ENCODE results near the gene TMTC3.
"Not testable (repeated sequence)": the region's sequence is repeated elsewhere in the genome, so short reads cannot be mapped to it uniquely, and the experiment has no call there.

Gene TMTC3

GRCh38 chr12:88167384-88167783, 25.3 kb downstream of the TMTC3 start:
- no peak for DNase-seq

GRCh38 chr12:88172844-88173407, 30.8 kb downstream of the TMTC3 start:
- DNase-seq = no peak

DNA sequence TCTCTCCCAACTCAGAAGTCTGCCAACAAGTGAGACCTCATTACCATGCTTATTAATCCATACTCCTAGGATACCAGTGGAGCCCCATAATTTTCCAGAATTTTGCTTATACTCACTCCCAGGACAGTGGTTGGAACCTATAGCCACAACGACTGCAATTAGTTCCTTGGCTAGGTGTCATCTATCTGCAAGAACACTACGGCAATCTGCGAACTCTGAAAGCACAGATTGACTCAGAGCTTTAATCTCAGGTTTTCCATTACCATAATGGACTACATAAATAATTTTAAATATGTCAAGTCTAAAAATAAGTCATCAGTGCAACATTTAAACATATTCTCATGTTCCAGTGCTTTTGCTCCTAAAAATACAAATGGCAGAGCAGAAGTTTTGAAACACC, 33.4 kb downstream of the TMTC3 start:
- DNase-seq = no peak

GRCh38 chr12:88179436-88180014, 37.4 kb downstream of the TMTC3 start:
- no peak for DNase-seq

- no peak for DNase-seq
These were observed 39.8 kb downstream of the TMTC3 start for GRCh38 chr12:88181881-88182280.

GRCh38 chr12:88182416-88182815, 40.3 kb downstream of the TMTC3 start:
- DNase-seq = no peak

GRCh38 chr12:88184196-88184595, 42.1 kb downstream of the TMTC3 start:
- no peak for DNase-seq

- no peak for DNase-seq
These were observed 43.2 kb downstream of the TMTC3 start for GRCh38 chr12:88185279-88185678.

DNA sequence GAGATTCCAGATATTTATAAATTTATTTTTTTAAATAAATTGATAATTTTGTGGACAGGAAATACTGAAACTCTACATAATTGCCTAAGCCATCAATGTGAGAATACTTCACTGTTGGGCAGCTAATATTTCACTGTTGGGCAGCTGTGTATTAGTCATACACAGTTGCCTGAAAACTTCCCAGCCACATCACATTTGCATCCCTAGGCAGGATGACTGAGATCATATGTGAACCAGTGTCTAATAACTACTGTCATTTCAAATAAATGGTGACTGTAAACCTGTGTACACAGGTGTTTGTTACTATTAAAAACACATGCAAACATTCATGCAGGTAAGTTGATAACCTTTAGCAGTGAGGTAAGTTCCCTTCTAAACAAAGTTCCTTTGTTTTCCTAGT, 43.9 kb downstream of the TMTC3 start:
- DNase-seq = no peak

DNA sequence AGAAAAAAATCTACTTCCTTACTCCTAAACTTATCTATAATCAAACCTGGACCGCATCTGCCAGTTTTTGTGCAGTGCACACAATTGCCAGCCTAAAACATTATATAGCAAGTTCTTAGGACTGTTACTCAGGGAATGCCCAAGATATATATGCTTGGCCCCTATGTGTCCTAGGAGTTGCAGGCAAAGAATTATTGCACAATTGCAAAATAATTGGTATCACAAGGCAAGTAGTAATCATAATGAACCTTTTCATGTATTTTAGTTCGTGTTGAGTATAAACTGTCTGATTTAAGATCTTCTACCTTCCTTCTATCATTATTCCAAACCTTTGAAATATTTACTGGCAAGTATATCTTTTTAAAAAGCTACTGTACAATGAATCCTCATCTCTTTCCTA, 45.5 kb downstream of the TMTC3 start:
- no peak for DNase-seq

DNA sequence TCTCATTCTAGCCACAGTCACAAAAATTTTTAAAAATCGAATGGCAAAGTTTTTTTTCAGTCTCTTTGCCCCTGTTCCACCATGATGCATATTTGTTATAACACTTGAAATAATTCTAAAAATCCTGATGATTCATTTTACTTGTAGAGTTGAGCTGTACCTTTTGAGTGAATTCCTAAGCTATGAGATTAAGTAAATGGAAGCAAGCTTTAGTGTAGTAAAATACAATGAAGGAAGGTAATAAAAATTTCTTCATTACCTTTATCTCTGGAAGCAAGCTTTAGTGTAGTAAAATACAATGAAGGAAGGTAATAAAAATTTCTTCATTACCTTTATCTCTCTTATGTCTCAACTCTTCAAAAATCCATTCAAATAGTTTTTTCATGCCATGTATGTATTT, 46.1 kb downstream of the TMTC3 start:
- DNase-seq = no peak

DNA sequence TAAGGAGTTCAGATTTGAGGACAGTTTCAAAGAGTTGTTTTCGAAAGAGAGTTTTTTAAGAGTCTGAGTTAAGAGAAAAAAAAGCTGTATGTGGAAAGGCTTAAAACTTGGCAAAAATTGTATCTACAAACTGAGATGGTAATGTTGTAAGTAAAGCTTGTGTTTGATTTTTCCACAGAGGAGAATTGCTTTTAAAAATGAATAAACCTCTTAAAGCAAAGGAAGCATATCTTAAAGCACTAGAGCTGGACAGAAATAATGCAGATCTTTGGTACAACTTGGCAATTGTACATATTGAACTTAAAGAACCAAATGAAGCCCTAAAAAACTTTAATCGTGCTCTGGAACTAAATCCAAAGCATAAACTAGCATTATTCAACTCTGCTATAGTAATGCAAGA, 50.3 kb downstream of the TMTC3 start:
- no peak for DNase-seq

DNA sequence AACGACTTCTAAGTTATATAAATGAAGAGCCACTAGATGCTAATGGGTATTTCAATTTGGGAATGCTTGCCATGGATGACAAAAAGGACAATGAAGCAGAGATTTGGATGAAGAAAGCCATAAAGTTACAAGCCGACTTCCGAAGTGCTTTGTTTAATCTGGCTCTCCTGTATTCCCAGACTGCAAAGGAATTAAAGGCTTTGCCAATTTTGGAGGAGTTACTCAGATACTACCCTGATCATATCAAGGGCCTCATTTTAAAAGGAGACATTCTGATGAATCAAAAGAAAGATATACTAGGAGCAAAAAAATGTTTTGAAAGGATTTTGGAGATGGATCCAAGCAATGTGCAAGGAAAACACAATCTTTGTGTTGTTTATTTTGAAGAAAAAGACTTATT, 52.8 kb downstream of the TMTC3 start:
- DNase-seq = no peak

- no peak for DNase-seq
These were observed 57.9 kb downstream of the TMTC3 start for GRCh38 chr12:88200029-88200428.

- no peak for DNase-seq
These were observed 60.4 kb downstream of the TMTC3 start for GRCh38 chr12:88202500-88202899.

DNA sequence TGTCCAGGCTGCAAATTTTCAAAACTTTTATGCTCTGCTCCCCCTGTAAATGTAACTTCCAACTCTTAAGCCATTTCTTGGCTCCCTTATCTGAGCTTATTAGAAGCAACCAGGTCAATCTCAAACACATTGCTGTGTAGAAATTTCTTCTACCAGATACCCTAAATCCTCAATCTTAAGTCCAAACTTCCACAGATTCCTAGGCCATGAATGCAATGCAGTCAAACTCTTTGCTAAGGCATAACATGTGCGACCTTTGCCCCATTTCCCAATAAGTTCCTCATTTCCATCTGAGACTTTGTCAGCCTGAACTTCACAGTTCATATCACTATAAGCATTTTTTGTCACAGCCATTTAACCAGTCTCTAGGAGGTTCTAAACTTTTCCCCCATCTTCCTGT, 64.5 kb downstream of the TMTC3 start:
- no peak for DNase-seq

DNA sequence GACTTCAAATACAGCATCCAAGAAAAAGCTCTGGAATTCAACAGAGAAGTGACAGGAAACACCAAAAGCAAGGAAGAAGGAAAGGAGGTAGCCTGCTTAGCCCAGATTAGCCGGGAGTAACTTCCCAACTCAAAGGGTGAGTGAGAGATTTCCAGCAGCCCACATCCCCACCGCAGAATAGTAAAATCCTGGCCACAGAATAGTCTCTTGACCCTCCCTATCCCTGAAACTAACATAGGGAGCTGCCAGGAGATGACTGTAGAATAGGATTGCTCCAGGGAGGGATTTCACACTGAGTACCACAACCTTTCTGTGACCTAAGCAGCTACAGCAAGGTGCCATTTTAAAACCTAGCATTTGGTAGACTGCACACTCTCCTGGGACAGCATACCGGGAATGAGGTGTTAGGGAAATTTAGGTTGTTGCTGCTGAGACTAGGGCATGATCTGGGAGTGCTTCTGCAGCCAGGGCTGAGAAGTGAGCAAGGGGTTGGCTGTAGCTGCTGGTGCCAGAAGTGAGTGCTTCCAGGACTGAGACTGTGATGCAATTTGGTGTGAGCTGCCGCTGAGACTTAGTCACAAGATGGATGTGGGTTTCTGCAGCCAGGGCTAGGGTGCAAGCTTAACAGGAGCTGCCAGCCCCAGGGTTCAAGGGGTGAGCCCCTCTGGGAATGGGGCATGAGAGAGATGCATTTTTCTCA, 66.0 kb downstream of the TMTC3 start:
- DNase-seq = no peak

DNA sequence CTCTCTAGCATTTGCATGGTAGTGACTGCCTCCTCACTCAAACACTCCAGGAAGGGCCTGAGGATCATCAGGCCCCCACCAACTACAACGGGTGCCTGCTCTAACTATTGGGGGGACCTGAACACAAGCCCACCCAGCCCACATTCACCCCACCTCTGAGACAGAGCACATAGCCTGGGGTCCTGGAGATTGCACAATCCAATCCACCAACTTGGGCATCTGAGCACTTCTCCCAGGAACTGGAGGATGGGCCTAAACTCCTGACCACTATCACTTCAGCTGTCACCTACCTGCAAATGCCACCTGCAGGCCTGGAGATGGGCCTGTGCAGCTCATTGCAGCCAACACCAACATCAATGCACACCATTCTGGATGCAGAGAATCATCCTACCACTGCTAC, 66.6 kb downstream of the TMTC3 start:
- no peak for DNase-seq

GRCh38 chr12:88210311-88210710, 68.2 kb downstream of the TMTC3 start:
- not testable (repeated sequence) for DNase-seq

GRCh38 chr12:88218293-88218692, 76.2 kb downstream of the TMTC3 start:
- no peak for DNase-seq

DNA sequence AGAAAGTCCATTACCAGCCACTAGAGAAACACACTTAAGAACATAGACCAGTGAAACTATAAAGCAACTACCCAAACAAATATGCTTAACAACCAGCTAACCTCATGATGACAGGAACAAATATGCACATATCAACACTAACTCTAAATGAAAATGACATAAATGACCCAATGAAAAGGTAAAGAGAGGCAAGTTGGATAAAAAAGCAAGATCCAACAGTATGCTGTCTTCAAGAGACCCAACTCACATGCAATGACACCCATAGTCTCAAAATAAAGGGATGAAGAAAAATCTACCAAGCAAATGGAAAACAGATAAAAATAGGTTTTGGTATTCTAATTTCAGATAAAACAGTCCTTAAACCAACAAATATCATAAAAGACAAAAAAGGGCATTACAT, 77.8 kb downstream of the TMTC3 start:
- DNase-seq = no peak

- no peak for DNase-seq
These were observed 81.4 kb downstream of the TMTC3 start for GRCh38 chr12:88223519-88223918.

GRCh38 chr12:88225776-88226175, 83.7 kb downstream of the TMTC3 start:
- DNase-seq = no peak

DNA sequence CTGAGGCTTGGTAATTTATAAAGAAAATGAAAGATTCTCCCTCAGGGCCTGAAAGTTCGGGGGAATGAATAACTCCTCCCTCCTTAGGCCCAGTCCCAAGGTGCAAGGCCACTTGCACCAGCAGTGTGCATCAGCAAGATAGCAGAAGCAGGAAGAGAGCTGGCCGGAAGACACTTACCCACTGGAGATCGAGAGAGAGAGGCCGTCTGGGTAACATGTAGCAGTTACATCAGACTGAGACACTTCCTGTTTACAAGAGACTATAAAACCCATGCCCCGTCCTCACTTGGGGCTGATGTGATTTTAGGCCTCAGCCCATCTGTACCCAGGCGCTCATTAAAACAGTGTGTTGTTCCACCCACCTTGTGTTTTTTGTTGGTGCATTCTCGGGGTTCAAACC, 85.2 kb downstream of the TMTC3 start:
- no peak for DNase-seq

- no peak for DNase-seq
These were observed 85.8 kb downstream of the TMTC3 start for GRCh38 chr12:88227871-88228270.
